HUES6 (cell line): ENCODE data around the gene NABP2.
"Not testable (repeated sequence)": the region's sequence is repeated elsewhere in the genome, so short reads cannot be mapped to it uniquely, and the experiment has no call there.

ENCODE experiments used
- H3K27ac ChIP-seq: 2 replicates; pipeline ENCODE4 v1.7.0; 2013; ENCODE audit warnings: low read depth, mild to moderate bottlenecking, low read length, inconsistent platforms
- H3K27me3 ChIP-seq: 2 replicates; pipeline ENCODE4 v1.6.1; 2013; ENCODE audit warnings: low read length; ENCODE audit not compliant: control insufficient read depth, insufficient read depth
- H3K36me3 ChIP-seq: 2 replicates; pipeline ENCODE4 v1.6.1; 2013; ENCODE audit warnings: low read length; ENCODE audit not compliant: control insufficient read depth, insufficient read depth
- H3K4me1 ChIP-seq: 2 replicates; pipeline ENCODE4 v1.6.1; 2013; ENCODE audit warnings: low read length; ENCODE audit not compliant: control insufficient read depth, insufficient read depth
- H3K4me3 ChIP-seq: 2 replicates; pipeline ENCODE4 v1.5.1; 2013; ENCODE audit warnings: low read depth, low read length
- H3K9ac ChIP-seq: one replicate; pipeline ENCODE4 v1.6.1; 2013; ENCODE audit warnings: mild to moderate bottlenecking, low read length
- H3K9me3 ChIP-seq: 2 replicates; pipeline ENCODE4 v1.6.1; 2013; ENCODE audit warnings: low read depth, low read length; ENCODE audit not compliant: control insufficient read depth, insufficient read depth

Gene NABP2

GRCh38 chr12:56260921-56261320 is 36.8 kb downstream of the NABP2 start:
- Histone ChIP-seq H3K9me3 (no peaks in the 10 kb centered on the region), H3K9ac (no peak overlapping the region), H3K36me3 (peaks cover 5% of the 10 kb centered on the region), H3K4me1 (peaks cover 17% of the 10 kb centered on the region), H3K4me3 (no peak overlapping the region), H3K27me3 (no peaks in the 10 kb centered on the region), H3K27ac (no peak overlapping the region)

- Histone ChIP-seq H3K4me3 (no peak overlapping the region), H3K4me1 (peaks cover 14% of the 10 kb centered on the region), H3K9ac (no peak overlapping the region), H3K27me3 (no peaks in the 10 kb centered on the region), H3K27ac (no peak overlapping the region), H3K36me3 (no peaks in the 10 kb centered on the region; the same call in 1 of the 2 replicates), H3K9me3 (no peaks in the 10 kb centered on the region)
Measured at GRCh38 chr12:56261503-56262232, 37.5 kb downstream of the NABP2 start.

DNA sequence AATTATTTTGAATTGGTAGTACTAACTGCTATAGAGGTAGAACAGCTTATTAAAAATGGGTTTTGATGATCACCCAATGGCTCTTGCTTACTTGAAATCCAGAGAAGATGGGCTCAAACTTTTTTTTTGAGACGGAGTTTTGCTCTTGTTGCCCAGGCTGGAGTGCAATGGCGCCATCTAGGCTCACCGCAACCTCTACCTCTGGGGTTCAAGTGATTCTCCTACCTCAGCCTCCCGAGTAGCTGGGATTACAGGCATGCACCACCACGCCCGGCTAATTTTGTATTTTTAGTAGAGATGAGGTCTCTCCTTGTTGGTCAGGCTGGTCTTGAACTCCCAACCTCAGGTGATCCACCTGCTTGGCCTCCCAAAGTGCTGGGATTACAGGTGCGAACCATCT is 38.8 kb downstream of the NABP2 start:
- H3K27ac ChIP-seq, H3K9me3 ChIP-seq, H3K9ac ChIP-seq, H3K27me3 ChIP-seq, H3K36me3 ChIP-seq, H3K4me3 ChIP-seq: not testable (repeated sequence)
- H3K4me1 ChIP-seq, result peaks cover 12% of the 10 kb centered on the region

- H3K27me3 ChIP-seq, H3K27ac ChIP-seq, H3K9me3 ChIP-seq, H3K4me1 ChIP-seq: not testable (repeated sequence)
- Histone ChIP-seq H3K4me3 (peak overlapping the region; percentile 76), H3K9ac (peak overlapping the region; percentile 70), H3K36me3 (peaks cover 21% of the 10 kb centered on the region)
Measured at GRCh38 chr12:56266068-56266692, 42.0 kb downstream of the NABP2 start.

DNA sequence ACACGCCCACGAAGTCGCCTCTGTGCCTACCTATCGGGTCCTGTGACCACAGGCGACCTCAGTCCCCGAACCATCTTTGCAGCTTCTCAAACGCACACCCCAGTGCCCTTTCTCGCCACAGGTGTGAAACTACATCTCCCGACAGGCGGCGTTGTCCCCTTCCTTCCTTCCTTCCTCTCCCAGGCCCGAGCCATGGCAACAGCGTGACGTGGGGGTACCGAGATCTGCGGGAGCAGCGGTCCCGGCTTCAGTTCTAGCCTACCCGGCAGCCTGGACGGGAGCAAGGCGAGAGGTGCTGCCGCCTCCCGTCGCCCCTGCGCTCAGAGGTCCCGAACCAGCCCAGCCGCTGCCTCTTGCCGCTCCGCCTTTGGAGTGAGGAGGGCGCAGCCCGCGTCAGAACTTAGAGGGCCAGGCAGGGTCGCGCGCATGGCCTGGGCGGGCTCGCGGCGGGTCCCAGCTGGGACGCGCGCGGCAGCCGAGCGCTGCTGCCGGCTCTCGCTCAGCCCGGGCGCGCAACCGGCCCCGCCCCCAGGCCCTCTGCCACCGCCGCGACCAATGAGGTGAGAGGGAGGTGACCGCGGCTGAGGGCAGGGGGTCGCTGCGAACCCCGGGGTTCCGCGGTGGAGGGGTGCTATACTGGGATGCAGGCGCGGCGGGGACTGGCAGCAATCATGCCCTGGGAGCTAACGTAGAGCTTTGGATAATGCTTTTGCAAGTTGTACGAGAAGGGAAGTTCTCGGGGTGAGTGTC is 42.7 kb downstream of the NABP2 start, which contains the start of gene COQ10A:
COQ10A (plus strand) TSS at position 250 of the 750 bp plus-strand sequence; CDS start at position 427, 177 bp downstream.
- Histone ChIP-seq H3K9me3 (no peaks in the 10 kb centered on the region), H3K9ac (peak within 1 kb of the TSS; percentile 70), H3K4me3 (peak within 1 kb of the TSS; percentile 76), H3K27me3 (no peaks in the 10 kb centered on the region), H3K27ac (peak within 1 kb of the TSS; percentile 38; the same call in 1 of the 2 replicates), H3K36me3 (peaks cover 26% of the 10 kb centered on the region), H3K4me1 (peaks cover 8% of the 10 kb centered on the region; the same call in 1 of the 2 replicates)

DNA sequence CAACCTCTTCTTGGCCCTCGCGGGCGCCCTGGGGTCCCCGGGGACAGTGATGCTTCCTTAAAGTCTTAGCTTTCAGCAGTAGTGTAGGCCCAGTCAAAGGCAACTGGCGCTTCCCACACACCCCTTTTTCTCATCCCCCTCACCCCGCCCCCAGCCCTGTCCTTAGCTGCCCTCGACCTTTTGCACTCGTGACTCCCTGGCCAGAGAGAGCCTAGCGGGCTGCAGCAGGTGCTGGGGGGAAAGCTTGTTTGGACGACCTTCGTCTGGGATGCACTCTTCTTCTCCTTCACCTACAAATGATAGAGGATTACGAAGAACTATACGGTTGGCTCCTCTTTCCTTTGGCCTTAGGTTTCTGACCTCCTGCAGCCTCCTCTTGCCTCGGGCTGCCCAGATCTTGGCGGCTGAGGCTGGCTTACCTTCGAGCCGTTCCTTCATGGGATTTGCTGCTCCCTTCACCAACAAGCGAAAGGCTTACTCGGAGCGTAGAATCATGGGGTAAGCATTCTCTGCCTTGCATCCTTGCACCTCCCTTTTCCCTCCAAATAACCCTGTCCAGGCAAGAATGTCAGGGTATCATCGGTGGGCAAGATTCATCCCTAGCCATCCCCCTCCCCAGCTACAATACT is 43.4 kb downstream of the NABP2 start:
- Histone ChIP-seq H3K9me3 (no peaks in the 10 kb centered on the region), H3K27me3 (no peaks in the 10 kb centered on the region), H3K4me3 (peak overlapping the region; percentile 76), H3K36me3 (peaks cover 27% of the 10 kb centered on the region), H3K4me1 (peaks cover 8% of the 10 kb centered on the region; the same call in 1 of the 2 replicates), H3K9ac (peak overlapping the region; percentile 70), H3K27ac (no peak overlapping the region)

GRCh38 chr12:56271031-56271430 is 46.9 kb downstream of the NABP2 start:
- Histone ChIP-seq H3K9ac (no peak overlapping the region), H3K9me3 (no peaks in the 10 kb centered on the region), H3K27ac (no peak overlapping the region), H3K4me1 (peaks cover 8% of the 10 kb centered on the region; the same call in 1 of the 2 replicates), H3K4me3 (no peak overlapping the region), H3K36me3 (peaks cover 60% of the 10 kb centered on the region), H3K27me3 (no peaks in the 10 kb centered on the region)

GRCh38 chr12:56272468-56272867 is 48.3 kb downstream of the NABP2 start:
- H3K27me3 ChIP-seq, H3K4me3 ChIP-seq, H3K9ac ChIP-seq, H3K27ac ChIP-seq, H3K9me3 ChIP-seq, H3K4me1 ChIP-seq: not testable (repeated sequence)
- peaks cover 70% of the 10 kb centered on the region for H3K36me3 ChIP-seq

DNA sequence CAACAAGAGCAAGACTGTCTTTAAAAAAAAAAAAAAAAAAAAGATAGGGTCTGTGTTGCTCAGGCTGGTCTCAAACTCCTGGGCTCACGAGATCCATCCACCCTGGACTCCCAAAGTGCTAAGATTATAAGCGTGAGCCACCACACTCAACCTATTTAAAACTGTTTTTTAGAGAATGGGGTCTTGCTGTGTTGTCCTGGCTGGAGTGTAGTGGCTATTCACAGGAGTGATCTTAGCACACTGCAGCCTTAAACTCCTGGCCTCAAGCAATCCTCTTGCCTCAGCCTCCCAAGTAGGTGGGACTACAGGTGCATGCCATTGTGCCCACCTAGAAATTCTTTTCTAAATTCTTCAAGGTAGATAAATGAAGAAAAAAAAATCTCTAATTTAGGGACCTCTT is 50.2 kb downstream of the NABP2 start:
- Histone ChIP-seq H3K9ac (no peak overlapping the region), H3K27ac (no peak overlapping the region), H3K27me3 (no peaks in the 10 kb centered on the region), H3K4me1 (no peaks in the 10 kb centered on the region), H3K4me3 (no peak overlapping the region), H3K36me3 (peaks cover 83% of the 10 kb centered on the region), H3K9me3 (no peaks in the 10 kb centered on the region)

GRCh38 chr12:56278905-56279304 is 54.8 kb downstream of the NABP2 start:
- no peaks in the 10 kb centered on the region for H3K4me1 ChIP-seq
- H3K9me3 ChIP-seq, result no peaks in the 10 kb centered on the region
- no peaks in the 10 kb centered on the region for H3K27me3 ChIP-seq
- H3K27ac ChIP-seq, result no peak overlapping the region
- no peak overlapping the region for H3K4me3 ChIP-seq
- H3K36me3 ChIP-seq, result peaks cover 91% of the 10 kb centered on the region
- no peak overlapping the region for H3K9ac ChIP-seq
